HUDEP-2 (cell line): Measurements from ENCODE around the gene ROR1.

ENCODE experiments used
- DNase-seq, 76 experiments: peaks; one replicate each; lab custom pipeline; 2025; ENCODE audit not compliant: unreplicated experiment in 76 of 76; lab: John Stamatoyannopoulos, UW

Gene ROR1

GRCh38 chr1:64042331-64043100 is 268.7 kb downstream of the ROR1 start:
- DNase-seq = no peak

DNA sequence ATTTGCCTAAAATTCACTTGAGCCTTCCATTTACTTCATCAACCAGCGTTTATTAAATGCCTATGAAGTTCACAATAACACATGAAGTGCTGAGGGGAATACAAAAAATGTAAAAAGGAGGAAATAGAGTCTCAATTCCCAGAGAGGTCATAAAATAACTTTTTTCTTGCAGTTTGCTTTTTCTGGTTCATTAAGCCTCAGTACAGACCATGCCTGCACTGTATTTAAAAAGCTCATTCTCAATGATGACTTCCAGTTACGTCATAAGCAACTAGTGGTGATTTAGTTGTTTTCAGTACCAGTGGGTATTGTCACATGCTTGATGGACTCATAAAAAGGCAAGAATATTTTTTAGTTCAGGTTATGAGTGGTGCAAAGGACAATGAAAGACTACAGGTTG is 269.5 kb downstream of the ROR1 start:
- DNase-seq = no peak

- no peak for DNase-seq
Measured at GRCh38 chr1:64043976-64044375, 270.2 kb downstream of the ROR1 start.

DNA sequence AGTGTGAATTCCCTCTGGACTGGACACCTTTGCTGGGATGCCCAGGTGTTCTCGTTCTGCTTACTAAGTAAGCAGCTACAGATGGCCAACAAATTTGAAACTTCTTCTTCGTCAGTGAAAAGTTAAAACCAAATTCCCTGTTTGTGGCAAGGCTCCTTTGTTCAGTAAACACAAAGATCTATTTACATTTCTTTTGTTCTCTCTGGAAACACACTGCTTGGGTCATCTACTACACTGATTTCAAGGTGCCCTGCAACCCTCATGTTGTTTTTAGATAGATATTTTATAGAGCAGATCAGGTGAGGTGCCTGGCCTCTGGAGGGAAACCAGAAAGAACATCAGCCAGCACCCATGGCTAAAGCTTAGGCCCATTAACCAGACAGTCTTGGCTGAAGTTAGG is 272.4 kb downstream of the ROR1 start:
- no peak for DNase-seq

- no peak for DNase-seq
Measured at GRCh38 chr1:64046891-64047290, 273.1 kb downstream of the ROR1 start.

- no peak for DNase-seq
Measured at GRCh38 chr1:64047549-64047996, 273.8 kb downstream of the ROR1 start.

DNA sequence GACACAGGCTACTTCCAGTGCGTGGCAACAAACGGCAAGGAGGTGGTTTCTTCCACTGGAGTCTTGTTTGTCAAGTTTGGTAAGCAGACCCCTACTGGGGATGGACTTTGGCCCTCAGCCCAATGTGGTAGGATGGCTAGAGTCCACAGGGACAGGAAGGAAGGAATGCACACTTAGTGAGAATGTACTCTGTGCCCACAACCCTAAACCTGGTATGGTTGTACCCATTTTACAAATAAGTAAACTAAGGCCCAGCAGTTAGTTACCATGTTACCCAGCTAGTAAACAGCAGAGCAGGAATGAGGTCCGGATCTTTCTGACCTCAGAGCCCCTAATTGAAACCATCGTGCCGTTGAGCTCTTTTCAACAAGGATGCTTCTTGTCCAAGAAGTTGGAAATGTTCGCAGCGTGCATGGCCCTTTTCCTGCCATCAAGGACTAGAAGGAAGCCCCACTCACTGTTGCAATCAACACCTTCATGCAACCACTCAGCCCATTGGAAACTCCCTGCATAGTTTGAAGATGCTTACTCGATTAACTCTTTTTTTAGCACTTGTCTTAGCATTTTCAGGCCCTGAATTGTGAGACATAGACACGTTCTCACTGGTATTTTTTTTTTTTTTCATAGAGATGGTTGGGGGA is 276.2 kb downstream of the ROR1 start:
- no peak for DNase-seq

- no peak for DNase-seq
Measured at GRCh38 chr1:64050601-64051000, 276.8 kb downstream of the ROR1 start.

DNA sequence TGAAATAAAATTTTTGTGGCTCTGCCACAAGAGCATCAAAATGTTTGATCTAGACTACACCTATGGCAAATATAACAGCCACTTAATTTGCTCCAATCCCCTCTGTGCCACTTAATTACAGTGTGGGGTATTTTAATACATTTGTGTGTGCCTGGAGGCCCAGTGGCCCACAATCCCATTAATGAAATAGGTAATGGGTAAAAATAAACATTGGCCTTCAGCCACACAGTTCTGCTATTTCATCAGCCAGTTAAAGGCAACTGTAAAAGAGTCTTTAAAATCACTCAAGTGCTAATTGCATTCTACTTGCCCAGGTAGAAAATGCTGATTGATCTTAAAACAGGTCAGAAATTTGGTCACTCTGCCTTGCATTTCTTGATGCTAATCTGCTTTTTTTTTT is 278.0 kb downstream of the ROR1 start:
- DNase-seq = no peak

DNA sequence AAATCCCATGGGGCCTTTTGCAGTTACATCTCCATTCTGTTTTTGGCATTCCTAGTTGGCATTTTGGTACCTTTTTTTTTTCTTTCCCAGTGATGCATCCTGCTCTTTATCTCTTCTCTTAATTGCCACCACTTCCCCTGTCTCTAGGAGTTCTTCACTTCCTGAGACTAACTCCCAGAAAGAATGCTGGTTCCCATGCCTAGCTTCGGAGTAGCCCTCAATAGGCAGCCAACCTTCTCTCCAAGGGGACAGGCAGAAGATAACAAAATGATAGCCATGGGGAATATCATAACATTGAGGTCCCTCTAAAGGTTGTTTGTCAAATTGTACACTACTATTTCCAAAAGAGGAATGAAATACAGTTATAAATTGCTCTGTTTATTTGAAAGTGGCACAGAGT is 279.0 kb downstream of the ROR1 start:
- no peak for DNase-seq

GRCh38 chr1:64055310-64055709 is 281.5 kb downstream of the ROR1 start:
- no peak for DNase-seq

DNA sequence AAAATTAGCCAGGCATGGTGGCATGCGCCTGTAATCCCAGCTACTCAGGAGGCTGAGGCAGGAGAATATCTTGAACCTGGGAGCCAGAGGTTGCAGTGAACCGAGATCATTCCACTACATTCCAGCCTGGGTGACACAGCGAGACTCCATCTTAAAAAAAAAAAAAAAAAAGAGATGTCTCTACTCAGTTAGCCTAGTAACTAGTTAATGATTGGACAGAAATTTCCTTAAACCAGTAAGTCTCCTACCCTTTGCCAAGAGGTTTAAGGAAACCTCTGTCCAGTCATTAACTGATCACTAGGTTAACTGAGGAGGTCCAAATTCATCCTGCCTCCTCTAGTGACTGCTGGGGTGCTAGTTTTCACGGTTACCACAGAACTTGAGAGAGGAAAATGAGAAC is 285.7 kb downstream of the ROR1 start:
- no peak for DNase-seq

DNA sequence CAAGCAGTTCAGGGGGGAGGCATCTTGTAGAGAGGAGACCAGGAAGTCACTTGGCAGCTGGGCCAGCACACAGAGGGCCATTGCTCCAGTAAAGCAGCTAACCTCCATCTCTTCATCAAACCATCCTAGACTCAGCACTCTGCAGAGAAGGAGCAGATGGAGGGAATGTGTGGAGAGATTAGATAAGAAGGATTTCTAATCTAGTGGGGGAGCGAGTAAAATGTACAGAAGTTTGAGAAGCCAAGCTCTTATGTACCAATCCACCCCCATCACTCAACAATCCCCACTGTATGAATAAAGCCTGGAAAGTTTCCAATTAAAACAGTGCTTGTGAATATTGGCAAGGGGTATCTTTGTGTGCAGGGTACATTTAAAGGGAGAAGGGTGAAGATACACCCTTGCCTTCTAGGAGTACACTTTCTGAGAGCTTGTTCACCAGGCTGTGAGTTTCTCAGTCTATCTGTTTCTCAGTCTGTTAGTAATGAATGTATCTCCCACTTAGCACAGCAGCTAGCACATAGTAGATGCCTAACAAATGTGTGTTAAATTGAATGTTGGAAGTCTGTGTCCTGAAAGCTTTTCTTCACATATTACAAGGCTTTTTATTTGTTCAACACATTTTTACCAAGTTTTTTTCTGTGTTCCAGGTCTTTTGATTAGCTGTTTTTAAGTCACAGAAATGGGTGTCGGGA is 286.9 kb downstream of the ROR1 start:
- DNase-seq = peak in 1 of 76 experiments; percentile 0

DNA sequence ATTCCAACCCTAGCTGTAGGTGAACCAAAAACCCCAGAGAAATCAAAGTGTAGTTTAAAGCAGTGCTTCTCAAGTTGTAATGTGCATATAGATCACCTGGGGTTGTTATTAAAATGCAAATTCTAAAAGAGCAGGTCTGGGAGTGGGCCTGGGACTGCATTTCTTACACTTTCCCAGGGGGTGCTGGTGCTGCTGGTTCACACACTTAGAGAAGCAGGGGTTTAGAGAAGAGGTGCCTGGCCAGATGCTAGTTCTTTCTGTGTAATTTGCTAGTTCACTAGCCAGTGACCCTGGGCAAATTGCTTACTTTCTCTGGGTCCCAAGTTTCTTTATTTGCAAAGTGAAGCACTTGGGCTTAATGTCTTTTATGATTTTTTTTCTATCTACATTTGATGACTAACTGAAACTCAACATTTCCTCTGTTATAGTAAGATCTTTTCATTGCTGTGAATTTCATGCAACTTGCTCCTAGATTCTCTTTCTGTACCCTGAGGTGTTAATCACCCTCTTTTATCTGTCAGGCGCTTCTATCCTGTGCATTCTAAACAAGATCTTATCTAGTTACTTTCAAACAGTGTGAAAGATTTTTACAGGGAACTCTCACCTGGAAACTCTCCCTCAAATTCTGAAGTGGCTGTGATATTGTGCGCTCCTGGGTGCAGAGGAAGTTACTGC is 287.8 kb downstream of the ROR1 start:
- DNase-seq = no peak

DNA sequence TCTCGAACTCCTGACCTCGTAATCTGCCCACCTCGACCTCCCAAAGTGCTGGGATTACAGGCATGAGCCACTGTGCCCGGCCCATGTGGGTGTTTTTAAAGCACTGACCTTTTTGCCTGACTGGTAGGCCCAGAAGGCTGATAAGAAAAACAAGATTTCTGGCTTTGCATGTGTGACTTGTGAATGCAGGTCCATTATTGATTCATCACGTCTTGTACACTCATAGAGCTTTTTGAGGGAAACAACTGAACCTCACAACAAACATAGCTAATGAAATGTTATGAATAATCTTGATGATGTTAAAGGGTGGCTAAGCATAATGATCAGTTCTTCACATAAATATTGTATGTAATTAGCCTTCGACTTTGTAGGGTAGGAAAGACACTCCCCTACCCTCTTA is 288.7 kb downstream of the ROR1 start:
- DNase-seq = no peak

- DNase-seq = no peak
Measured at GRCh38 chr1:64062941-64063581, 289.2 kb downstream of the ROR1 start.

DNA sequence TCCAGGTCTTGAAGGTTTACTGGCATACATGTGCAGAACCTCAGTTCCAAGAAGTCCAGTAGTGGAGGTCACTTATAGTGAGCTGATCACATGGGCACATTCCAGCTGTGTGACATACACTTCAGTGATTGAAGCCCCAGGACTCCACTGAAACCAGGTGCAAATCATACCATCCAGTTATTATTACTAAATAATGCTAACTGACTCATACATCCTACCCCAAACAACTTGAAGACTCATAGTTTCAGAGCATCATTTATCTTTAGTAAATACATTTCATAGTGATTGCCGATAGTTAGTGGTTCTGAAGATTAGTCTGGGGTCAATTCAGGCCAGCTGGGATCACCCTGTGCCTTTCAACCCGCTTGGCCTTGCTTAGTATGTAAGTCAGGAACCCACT is 291.8 kb downstream of the ROR1 start:
- DNase-seq = no peak

GRCh38 chr1:64072089-64072793 is 298.4 kb downstream of the ROR1 start:
- DNase-seq = no peak

DNA sequence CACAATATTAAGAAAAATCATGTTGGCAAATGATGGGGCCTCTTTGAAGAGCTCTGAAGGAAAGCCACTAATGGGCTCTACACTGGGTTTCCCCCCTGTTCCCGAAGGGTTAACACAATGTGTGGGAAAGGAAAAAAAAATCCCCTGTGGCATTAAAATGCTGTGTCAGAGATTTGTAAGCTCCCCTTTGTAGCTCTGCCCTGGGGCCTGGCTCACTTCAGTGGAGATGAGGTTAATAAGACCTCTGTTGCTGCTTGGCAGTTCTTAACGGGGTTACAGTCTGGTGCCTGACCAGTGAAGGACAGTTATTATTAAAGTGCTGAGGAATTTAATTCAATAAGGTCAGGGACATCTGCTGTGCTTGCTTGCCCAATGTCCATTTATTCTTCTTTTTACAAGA is 299.9 kb downstream of the ROR1 start:
- no peak for DNase-seq

DNA sequence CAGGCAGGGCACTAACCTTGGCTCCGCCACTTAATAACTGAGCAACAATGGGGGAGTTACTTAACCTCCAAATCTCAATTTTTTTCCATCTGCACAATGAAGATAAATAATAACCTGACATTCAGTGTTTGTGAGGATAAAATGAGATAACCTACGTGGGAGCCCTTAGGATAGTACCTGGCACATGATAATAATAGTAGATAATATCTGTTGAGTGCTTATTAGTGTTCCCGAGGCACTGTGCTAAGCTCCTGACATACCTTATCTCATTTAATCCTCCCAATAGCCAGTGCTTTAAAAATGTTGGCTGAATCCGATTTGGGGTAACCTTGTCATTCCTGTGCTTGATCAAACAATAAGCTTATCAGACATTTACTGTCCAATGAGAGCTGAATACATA is 300.9 kb downstream of the ROR1 start:
- DNase-seq = no peak
